ENCODE data around the gene METTL3. TPM values are rescaled to one million over a fixed set of nuclear protein-coding genes. Genes with fewer than 3 reads are reported as not detected.

METTL3 gene
- total and polyA plus RNA-seq, 2 donors (not counting 3 experiments of a cell fraction or from before 2014, with no cell fraction given), result 65.0 to 85.3 TPM

DNA sequence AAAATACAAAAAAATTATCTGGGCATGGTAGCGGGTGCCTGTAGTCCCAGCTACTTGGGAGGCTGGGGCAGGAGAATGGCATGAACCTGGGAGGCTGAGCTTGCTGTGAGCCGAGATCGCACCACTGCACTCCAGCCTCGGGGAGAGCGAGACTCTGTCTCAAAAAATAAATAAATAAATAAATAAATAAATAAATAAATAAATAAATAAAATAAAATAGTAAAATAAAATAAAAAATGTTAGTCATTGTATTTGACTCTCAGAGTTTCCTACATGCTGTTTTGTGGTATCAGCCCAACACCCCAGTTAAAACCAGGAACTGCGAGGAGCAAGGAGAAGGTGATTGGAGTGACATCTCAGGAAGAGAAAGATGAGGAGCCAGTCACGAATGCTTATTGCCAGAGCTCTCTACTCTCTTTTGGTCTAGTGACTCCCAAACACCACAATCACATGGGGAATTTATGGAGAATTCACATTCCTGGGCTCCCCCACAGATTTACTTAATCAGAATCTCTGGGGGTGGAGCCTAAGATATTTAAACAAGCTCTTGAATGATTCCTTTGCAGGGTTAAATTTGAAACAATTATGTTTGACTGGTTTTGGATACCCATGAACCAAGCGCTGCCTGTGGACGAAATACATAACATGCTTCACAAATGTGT, 30.4 kb upstream of the METTL3 start:
- no peak overlapping the region for H3K9ac ChIP-seq (replicated peaks; ENCODE audit: extremely low read depth, insufficient read depth, low read length)
- no peaks in the 10 kb centered on the region for H4K20me1 ChIP-seq (replicated peaks; ENCODE audit: control insufficient read depth, extremely low read depth, insufficient read depth, low read length)
- ChIA-PET POLR2A (no interaction called here), CTCF (interaction anchor here (0.8 kb wide), 1 partner anchor 43 kb away, joined by 3 read pairs; no protein-coding TSS in a partner anchor)
- intact Hi-C loops (cut with micrococcal nuclease) (no loop called here), dilution Hi-C loops (cut with MboI; ENCODE audit: extremely low pct_ligation_motif_present, low sequenced_read_pairs) (no loop called here)
- no peak overlapping the region for H2AFZ ChIP-seq (ENCODE audit: low read depth, low read length)
- H3K4me3 ChIP-seq (replicated peaks in 1 of 3; ENCODE audit: insufficient read depth in 1 of 3, low read depth in 1 of 3, low read length in 3 of 3), result no peak overlapping the region
- H3K4me1 ChIP-seq (ENCODE audit: control insufficient read depth, extremely low read depth, insufficient read depth, low read length), result no peaks in the 10 kb centered on the region
- H3K36me3 ChIP-seq (ENCODE audit: control insufficient read depth in 2 of 2, extremely low read depth in 1 of 2, insufficient read depth in 2 of 2, low read length in 2 of 2), result no peaks in the 10 kb centered on the region
- FAIRE-seq (no peak), DNase-seq (ENCODE audit: low read depth, low spot score) (no peak)
- no peaks in the 10 kb centered on the region for H3K79me2 ChIP-seq (ENCODE audit: control insufficient read depth, insufficient read depth, low read length)
- no peak overlapping the region for H3K4me2 ChIP-seq (ENCODE audit: insufficient read depth, low read length)
- no peaks in the 10 kb centered on the region for H3K9me1 ChIP-seq (replicated peaks; ENCODE audit: control insufficient read depth, extremely low read depth, insufficient read depth, low read length)
- no peaks in the 10 kb centered on the region for H3K9me3 ChIP-seq (replicated peaks; ENCODE audit: control insufficient read depth, insufficient read depth, low read length)
- BruUV-seq (replicated peaks), result no TSS peak
- H3K27ac ChIP-seq (ENCODE audit: insufficient read depth, low read depth, low read length), result no peak overlapping the region
- peaks cover 23 to 35% of the 10 kb centered on the region in 2 experiments for H3K27me3 ChIP-seq (ENCODE audit: control insufficient read depth in 2 of 2, insufficient read depth in 2 of 2, low read length in 2 of 2)
- no peak for TF ChIP-seq GATA2 (IDR thresholded peaks at IDR 0.05; ENCODE audit: insufficient read depth, insufficient read length, low read depth, low read length)
- TF ChIP-seq, protein P1, sequence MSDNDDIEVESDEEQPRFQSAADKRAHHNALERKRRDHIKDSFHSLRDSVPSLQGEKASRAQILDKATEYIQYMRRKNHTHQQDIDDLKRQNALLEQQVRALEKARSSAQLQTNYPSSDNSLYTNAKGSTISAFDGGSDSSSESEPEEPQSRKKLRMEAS (IDR thresholded peaks at IDR 0.05; ENCODE audit: insufficient read depth, insufficient read length), result no peak
- TF ChIP-seq FOS (IDR thresholded peaks at IDR 0.05; ENCODE audit: borderline replicate concordance, insufficient read depth, low read length), result no peak
- no peak for TF ChIP-seq POLR2AphosphoS5 (IDR thresholded peaks at IDR 0.05; ENCODE audit: insufficient read depth, low read depth, low read length)
- TF ChIP-seq JUN (IDR thresholded peaks at IDR 0.05; ENCODE audit: borderline replicate concordance, insufficient read depth, insufficient read length, low read depth), result no peak
- TF ChIP-seq, protein P2, sequence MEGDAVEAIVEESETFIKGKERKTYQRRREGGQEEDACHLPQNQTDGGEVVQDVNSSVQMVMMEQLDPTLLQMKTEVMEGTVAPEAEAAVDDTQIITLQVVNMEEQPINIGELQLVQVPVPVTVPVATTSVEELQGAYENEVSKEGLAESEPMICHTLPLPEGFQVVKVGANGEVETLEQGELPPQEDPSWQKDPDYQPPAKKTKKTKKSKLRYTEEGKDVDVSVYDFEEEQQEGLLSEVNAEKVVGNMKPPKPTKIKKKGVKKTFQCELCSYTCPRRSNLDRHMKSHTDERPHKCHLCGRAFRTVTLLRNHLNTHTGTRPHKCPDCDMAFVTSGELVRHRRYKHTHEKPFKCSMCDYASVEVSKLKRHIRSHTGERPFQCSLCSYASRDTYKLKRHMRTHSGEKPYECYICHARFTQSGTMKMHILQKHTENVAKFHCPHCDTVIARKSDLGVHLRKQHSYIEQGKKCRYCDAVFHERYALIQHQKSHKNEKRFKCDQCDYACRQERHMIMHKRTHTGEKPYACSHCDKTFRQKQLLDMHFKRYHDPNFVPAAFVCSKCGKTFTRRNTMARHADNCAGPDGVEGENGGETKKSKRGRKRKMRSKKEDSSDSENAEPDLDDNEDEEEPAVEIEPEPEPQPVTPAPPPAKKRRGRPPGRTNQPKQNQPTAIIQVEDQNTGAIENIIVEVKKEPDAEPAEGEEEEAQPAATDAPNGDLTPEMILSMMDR (IDR thresholded peaks at IDR 0.05; ENCODE audit: extremely low read depth in 1 of 2, insufficient read depth in 1 of 2, low read depth in 1 of 2, low read length in 2 of 2), result no peak
- TF ChIP-seq EZH2 (IDR thresholded peaks at IDR 0.05; ENCODE audit: borderline replicate concordance, low read depth, low read length, severe bottlenecking), result no peak
- no peak for TF ChIP-seq POLR2A (IDR thresholded peaks at IDR 0.05; ENCODE audit: low read depth, low read length)
- TF ChIP-seq MYC (IDR thresholded peaks at IDR 0.05; ENCODE audit: low read depth, low read length), result no peak

All from endothelial cell of umbilical vein (primary cell).